Inflammatory macrophage (primary cell): ENCODE data around the gene NRP1.
A peak's percentile ranks its signal among the peaks of the same experiment; 100 is the strongest.

Experiments used
- DNase-seq, 2 donors: peaks; one replicate each; pipeline ENCODE4 v3.0.0-alpha.2; 2020 to 2022

Gene NRP1

GRCh38 chr10:33260403-33261149 is 73.9 kb downstream of the NRP1 start:
- DNase-seq = no peak

GRCh38 chr10:33258967-33259366 is 75.5 kb downstream of the NRP1 start:
- DNase-seq = no peak

GRCh38 chr10:33257439-33258080 is 76.9 kb downstream of the NRP1 start:
- no peak for DNase-seq

- DNase-seq = no peak
Measured at GRCh38 chr10:33256458-33256857, 78.0 kb downstream of the NRP1 start.

- DNase-seq = no peak
Measured at GRCh38 chr10:33254556-33255160, 79.8 kb downstream of the NRP1 start.

- no peak for DNase-seq
Measured at GRCh38 chr10:33253411-33253810, 81.1 kb downstream of the NRP1 start.

- no peak for DNase-seq
Measured at GRCh38 chr10:33252794-33253203, 81.7 kb downstream of the NRP1 start.

GRCh38 chr10:33252324-33252723 is 82.1 kb downstream of the NRP1 start:
- no peak for DNase-seq

GRCh38 chr10:33249659-33250345 is 84.7 kb downstream of the NRP1 start:
- DNase-seq = no peak

- no peak for DNase-seq
Measured at GRCh38 chr10:33249137-33249536, 85.3 kb downstream of the NRP1 start.

GRCh38 chr10:33248638-33249037 is 85.8 kb downstream of the NRP1 start:
- peak; percentile 54 to 65 for DNase-seq

GRCh38 chr10:33247221-33247922 is 87.1 kb downstream of the NRP1 start:
- DNase-seq = peak; percentile 53 to 58

GRCh38 chr10:33245343-33245742 is 89.1 kb downstream of the NRP1 start:
- DNase-seq = no peak

- DNase-seq = no peak
Measured at GRCh38 chr10:33244354-33244967, 90.0 kb downstream of the NRP1 start.

- DNase-seq = no peak
Measured at GRCh38 chr10:33243703-33244102, 90.8 kb downstream of the NRP1 start.

- no peak for DNase-seq
Measured at GRCh38 chr10:33242931-33243330, 91.5 kb downstream of the NRP1 start.

- no peak for DNase-seq
Measured at GRCh38 chr10:33241351-33241750, 93.1 kb downstream of the NRP1 start.

GRCh38 chr10:33240931-33241330 is 93.5 kb downstream of the NRP1 start:
- DNase-seq = no peak

GRCh38 chr10:33240258-33240657 is 94.2 kb downstream of the NRP1 start:
- no peak for DNase-seq

- no peak for DNase-seq
Measured at GRCh38 chr10:33239257-33239656, 95.2 kb downstream of the NRP1 start.

- DNase-seq = no peak
Measured at GRCh38 chr10:33238643-33239042, 95.8 kb downstream of the NRP1 start.
